H9 (cell line): Measurements from ENCODE around the gene CHIT1. TPM values are rescaled to one million over a fixed set of nuclear protein-coding genes. Genes with fewer than 3 reads are reported as not detected.

Experiments used
- DNase-seq: peaks from one replicate; pipeline ENCODE4 v3.0.0-alpha.2; 2017
- H2AFZ ChIP-seq: one replicate; pipeline ENCODE4 v1.6.1; 2013; ENCODE audit warnings: mild to moderate bottlenecking, low read length, control low read depth, moderate library complexity
- H2AK5ac ChIP-seq: 2 replicates; pipeline ENCODE4 v1.6.1; 2013; ENCODE audit warnings: low read length, control low read depth, mixed read lengths; ENCODE audit not compliant: insufficient read length
- H2BK120ac ChIP-seq: one replicate; pipeline ENCODE4 v1.6.1; 2013; ENCODE audit warnings: low read depth, mild to moderate bottlenecking, low read length, control low read depth, inconsistent platforms; ENCODE audit not compliant: poor library complexity, severe bottlenecking
- H2BK12ac ChIP-seq: 2 replicates; pipeline ENCODE4 v1.6.1; 2013; ENCODE audit warnings: low read length, control low read depth, mixed read lengths, low read depth; ENCODE audit not compliant: insufficient read length
- H2BK15ac ChIP-seq: 2 replicates; pipeline ENCODE4 v1.6.1; 2013; ENCODE audit warnings: low read depth, low read length, control low read depth
- H2BK20ac ChIP-seq: one replicate; pipeline ENCODE4 v1.6.1; 2013; ENCODE audit warnings: low read depth, mild to moderate bottlenecking, low read length, control low read depth, inconsistent platforms; ENCODE audit not compliant: poor library complexity, severe bottlenecking
- H2BK5ac ChIP-seq: 2 replicates; pipeline ENCODE4 v1.6.1; 2013; ENCODE audit warnings: low read length, control low read depth, mixed read lengths; ENCODE audit not compliant: insufficient read length
- H3K14ac ChIP-seq: 2 replicates; pipeline ENCODE4 v1.6.1; 2013; ENCODE audit warnings: low read length, control low read depth; ENCODE audit not compliant: insufficient read depth
- H3K18ac ChIP-seq: 2 replicates; pipeline ENCODE4 v1.6.1; 2013; ENCODE audit warnings: low read depth, mild to moderate bottlenecking, mixed read lengths, low read length, control low read depth; ENCODE audit not compliant: insufficient read length
- H3K23ac ChIP-seq: 2 replicates; pipeline ENCODE4 v1.6.1; 2013; ENCODE audit warnings: low read length, control low read depth, mixed read lengths, low read depth; ENCODE audit not compliant: insufficient read length
- H3K23me2 ChIP-seq: 2 replicates; pipeline ENCODE4 v1.6.1; 2013; ENCODE audit warnings: low read depth, mild to moderate bottlenecking, mixed read lengths, low read length, control low read depth; ENCODE audit not compliant: insufficient read length, poor library complexity, severe bottlenecking
- H3K27ac ChIP-seq: 2 replicates; pipeline ENCODE4 v1.5.1; 2013; ENCODE audit warnings: low read length, control low read depth, mixed read lengths, low read depth; ENCODE audit not compliant: insufficient read length
- H3K27me3 ChIP-seq: 2 replicates; pipeline ENCODE4 v1.6.1; 2013; ENCODE audit warnings: low read length, control low read depth, inconsistent platforms; ENCODE audit not compliant: insufficient read depth
- H3K4ac ChIP-seq: 2 replicates; pipeline ENCODE4 v1.6.1; 2013; ENCODE audit warnings: low read depth, mild to moderate bottlenecking, control low read depth, inconsistent platforms, low read length, moderate library complexity
- H3K4me1 ChIP-seq: 2 replicates; pipeline ENCODE4 v1.6.1; 2013; ENCODE audit warnings: low read length, control low read depth, inconsistent platforms; ENCODE audit not compliant: insufficient read depth
- H3K4me2 ChIP-seq: 2 replicates; pipeline ENCODE4 v1.6.1; 2013; ENCODE audit warnings: low read length, control low read depth, mixed read lengths; ENCODE audit not compliant: insufficient read length, insufficient read depth
- H3K56ac ChIP-seq: 2 replicates; pipeline ENCODE4 v1.6.1; 2013; ENCODE audit warnings: low read depth, mild to moderate bottlenecking, mixed read lengths, low read length, control low read depth; ENCODE audit not compliant: insufficient read length
- H3K79me1 ChIP-seq: 2 replicates; pipeline ENCODE4 v1.6.1; 2013; ENCODE audit warnings: low read depth, mild to moderate bottlenecking, moderate library complexity, low read length, control low read depth, inconsistent platforms; ENCODE audit not compliant: insufficient read depth, poor library complexity, severe bottlenecking
- H3K79me2 ChIP-seq: 2 replicates; pipeline ENCODE4 v1.6.1; 2013; ENCODE audit warnings: low read length, control low read depth, inconsistent platforms; ENCODE audit not compliant: insufficient read depth
- H3K9ac ChIP-seq: 2 replicates; pipeline ENCODE4 v1.6.1; 2013; ENCODE audit warnings: low read length, control low read depth, mixed read lengths; ENCODE audit not compliant: insufficient read length; ENCODE audit errors: extremely low read depth
- H3K9me3 ChIP-seq: one replicate; pipeline ENCODE4 v1.6.1; 2013; ENCODE audit warnings: low read depth, low read length, inconsistent platforms; ENCODE audit not compliant: control insufficient read depth
- H3T11ph ChIP-seq: one replicate; pipeline ENCODE4 v1.6.1; 2013; ENCODE audit warnings: mild to moderate bottlenecking, low read length, control low read depth, inconsistent platforms
- H4K20me1 ChIP-seq: one replicate; pipeline ENCODE4 v1.6.1; 2013; ENCODE audit not compliant: control insufficient read depth, insufficient read length, insufficient read depth
- H4K5ac ChIP-seq: 2 replicates; pipeline ENCODE4 v1.6.1; 2013; ENCODE audit warnings: low read depth, mild to moderate bottlenecking, mixed read lengths, low read length, control low read depth; ENCODE audit not compliant: insufficient read length
- H4K8ac ChIP-seq: replicated peaks from 2 replicates; pipeline ENCODE4 v1.6.1; 2013; ENCODE audit warnings: low read length, control low read depth, mixed read lengths, low read depth; ENCODE audit not compliant: insufficient read length
- H4K91ac ChIP-seq: 2 replicates; pipeline ENCODE4 v1.6.1; 2013; ENCODE audit warnings: low read depth, mild to moderate bottlenecking, moderate library complexity, mixed read lengths, low read length, control low read depth; ENCODE audit not compliant: insufficient read length
- H3K27ac Mint-ChIP-seq, 3 experiments: 2 replicates in 2 of 3; 3 replicates in 1 of 3; pipeline ENCODE4 v1.8.0; 2020 to 2021; ENCODE audit warnings: mixed read lengths in 3 of 3, mild to moderate bottlenecking in 1 of 3, moderate library complexity in 1 of 3
- H3K27me3 Mint-ChIP-seq: 2 replicates; pipeline ENCODE4 v1.8.0; 2021; ENCODE audit warnings: low read depth, mild to moderate bottlenecking, moderate library complexity, mixed read lengths
- H3K36me3 Mint-ChIP-seq, 3 experiments: 2 replicates in 2 of 3; 3 replicates in 1 of 3; pipeline ENCODE4 v1.8.0; 2020 to 2021; ENCODE audit warnings: low read depth in 3 of 3, mixed read lengths in 3 of 3; ENCODE audit not compliant: insufficient read depth in 1 of 3
- H3K4me1 Mint-ChIP-seq, 2 experiments: 2 replicates each; pipeline ENCODE4 v1.8.0; 2020; ENCODE audit warnings: mixed read lengths in 2 of 2
- H3K4me3 Mint-ChIP-seq, 2 experiments: 2 replicates in 1 of 2; 3 replicates in 1 of 2; pipeline ENCODE4 v1.8.0; 2020 to 2021; ENCODE audit warnings: mild to moderate bottlenecking in 2 of 2, mixed read lengths in 2 of 2, moderate library complexity in 1 of 2
- H3K9me3 Mint-ChIP-seq, 2 experiments: 2 replicates in 1 of 2; 3 replicates in 1 of 2; pipeline ENCODE4 v1.8.0; 2020; ENCODE audit warnings: mild to moderate bottlenecking in 2 of 2, mixed read lengths in 2 of 2, moderate library complexity in 1 of 2
- WGBS: extraction: QIAGEN DNeasy Blood & Tissue Kit; methylation state at CpG from one replicate; pipeline ENCODE4 v1.1.7; 2013; ENCODE audit warnings: missing lambda C conversion rate, low lambda C conversion rate, mixed read lengths; ENCODE audit not compliant: insufficient read length; ENCODE audit errors: extremely low coverage; 5-methylcytosine and 5-hydroxymethylcytosine counted together
- total RNA-seq: library from RNA; stranded (reverse); gene quantifications from 2 replicates; pipeline ENCODE4 v1.2.1, GENCODE V29; 2021
- TF ChIP-seq, protein P1 (sequence below): fragments of 200-600 bp; sonication (generic); conservative IDR thresholded peaks from 3 replicates; pipeline ENCODE4 v1.8.0; 2021; ENCODE audit warnings: antibody characterized with exemption, mild to moderate bottlenecking

CHIT1 gene
- total RNA-seq, 1 experiment from 2014 or later = not detected

GRCh38 chr1:203168256-203168786, 61.2 kb downstream of the CHIT1 start:
- H3K36me3 Mint-ChIP-seq = no peaks in the 10 kb centered on the region
- peaks cover 7% of the 10 kb centered on the region for H3K27me3 Mint-ChIP-seq
- no peaks in the 10 kb centered on the region for H3K79me1 ChIP-seq
- H4K8ac ChIP-seq = no peak overlapping the region
- H2BK120ac ChIP-seq = no peak overlapping the region
- peak overlapping the region in 1 of 3 experiments; percentile 44; a peak in 1 of 7 replicates for H3K27ac Mint-ChIP-seq
- no peak for DNase-seq
- no peak overlapping the region for H3K18ac ChIP-seq
- no peaks in the 10 kb centered on the region for H3K9me3 Mint-ChIP-seq
- peaks cover 9 to 11% of the 10 kb centered on the region in 2 experiments for H3K4me1 Mint-ChIP-seq
- H3K23me2 ChIP-seq = no peaks in the 10 kb centered on the region
- no peak overlapping the region for H3K9ac ChIP-seq
- H3K27me3 ChIP-seq = no peaks in the 10 kb centered on the region
- WGBS = no CpG with 5 or more reads among the region's 12 CpGs
- no peak overlapping the region for H3T11ph ChIP-seq
- H3K27ac ChIP-seq = no peak overlapping the region
- no peak overlapping the region for H2BK20ac ChIP-seq
- no peak overlapping the region for H3K4ac ChIP-seq
- H3K56ac ChIP-seq = no peak overlapping the region
- no peak overlapping the region for H2AK5ac ChIP-seq
- TF ChIP-seq, protein P1, sequence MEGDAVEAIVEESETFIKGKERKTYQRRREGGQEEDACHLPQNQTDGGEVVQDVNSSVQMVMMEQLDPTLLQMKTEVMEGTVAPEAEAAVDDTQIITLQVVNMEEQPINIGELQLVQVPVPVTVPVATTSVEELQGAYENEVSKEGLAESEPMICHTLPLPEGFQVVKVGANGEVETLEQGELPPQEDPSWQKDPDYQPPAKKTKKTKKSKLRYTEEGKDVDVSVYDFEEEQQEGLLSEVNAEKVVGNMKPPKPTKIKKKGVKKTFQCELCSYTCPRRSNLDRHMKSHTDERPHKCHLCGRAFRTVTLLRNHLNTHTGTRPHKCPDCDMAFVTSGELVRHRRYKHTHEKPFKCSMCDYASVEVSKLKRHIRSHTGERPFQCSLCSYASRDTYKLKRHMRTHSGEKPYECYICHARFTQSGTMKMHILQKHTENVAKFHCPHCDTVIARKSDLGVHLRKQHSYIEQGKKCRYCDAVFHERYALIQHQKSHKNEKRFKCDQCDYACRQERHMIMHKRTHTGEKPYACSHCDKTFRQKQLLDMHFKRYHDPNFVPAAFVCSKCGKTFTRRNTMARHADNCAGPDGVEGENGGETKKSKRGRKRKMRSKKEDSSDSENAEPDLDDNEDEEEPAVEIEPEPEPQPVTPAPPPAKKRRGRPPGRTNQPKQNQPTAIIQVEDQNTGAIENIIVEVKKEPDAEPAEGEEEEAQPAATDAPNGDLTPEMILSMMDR = no peak
- H4K20me1 ChIP-seq = no peaks in the 10 kb centered on the region
- no peak overlapping the region for H4K91ac ChIP-seq
- H3K9me3 ChIP-seq = no peaks in the 10 kb centered on the region
- H2BK5ac ChIP-seq = no peak overlapping the region
- H2AFZ ChIP-seq = no peak overlapping the region
- no peak overlapping the region for H3K23ac ChIP-seq
- H3K4me3 Mint-ChIP-seq = no peak overlapping the region
- no peak overlapping the region for H3K14ac ChIP-seq
- no peak overlapping the region for H2BK15ac ChIP-seq
- no peak overlapping the region for H3K4me2 ChIP-seq
- H2BK12ac ChIP-seq = no peak overlapping the region
- no peaks in the 10 kb centered on the region for H3K4me1 ChIP-seq
- H4K5ac ChIP-seq = no peak overlapping the region
- H3K79me2 ChIP-seq = no peaks in the 10 kb centered on the region
